HepG2 (cell line): ENCODE measurements around the gene SNX13. TPM values are rescaled to one million over a fixed set of nuclear protein-coding genes. Genes with fewer than 3 reads are reported as not detected.
A peak's percentile ranks its signal among the peaks of the same experiment; 100 is the strongest.

ENCODE experiments used
- AKNA ChIP-seq: sonication (generic); formaldehyde crosslinking; IDR thresholded peaks from 2 replicates; pipeline ENCODE4 v1.4.0; 2020; ENCODE audit warnings: missing genetic modification reagents, borderline replicate concordance
- CAMTA2 ChIP-seq: sonication (generic); formaldehyde crosslinking; IDR thresholded peaks from 2 replicates; pipeline ENCODE4 v1.4.0; 2020; ENCODE audit warnings: mild to moderate bottlenecking, missing genetic modification reagents, borderline replicate concordance
- ERF ChIP-seq: IDR thresholded peaks from 2 replicates; pipeline ENCODE4 v1.6.1; 2018; ENCODE audit warnings: missing biosample characterization, missing genetic modification reagents
- KLF11 ChIP-seq: IDR thresholded peaks from 2 replicates; pipeline ENCODE4 v1.6.1; 2016; ENCODE audit warnings: missing compliant biosample characterization
- MED1 ChIP-seq: sonication (generic); formaldehyde crosslinking; IDR thresholded peaks from 2 replicates; pipeline ENCODE4 v1.4.0; 2020; ENCODE audit warnings: missing genetic modification reagents
- MXI1 ChIP-seq: IDR thresholded peaks from 3 replicates; pipeline ENCODE4 v1.6.1; 2012; ENCODE audit warnings: low read depth, low read length, inconsistent platforms, borderline replicate concordance
- PAWR ChIP-seq: sonication (generic); formaldehyde crosslinking; IDR thresholded peaks from 2 replicates; pipeline ENCODE4 v1.4.0; 2020; ENCODE audit warnings: missing genetic modification reagents, mild to moderate bottlenecking, borderline replicate concordance
- POLR2AphosphoS2 ChIP-seq: IDR thresholded peaks from 2 replicates; pipeline ENCODE4 v1.6.1; 2011; ENCODE audit warnings: low read depth, low read length, improper control_type of control experiment
- SRY ChIP-seq: sonication (generic); formaldehyde crosslinking; IDR thresholded peaks from 2 replicates; pipeline ENCODE4 v1.8.0; 2022; ENCODE audit warnings: mild to moderate bottlenecking, missing genetic modification reagents
- ZFP36 ChIP-seq: fragments of 150-350 bp; IDR thresholded peaks from 2 replicates; pipeline ENCODE4 v1.6.1; 2018; ENCODE audit warnings: borderline replicate concordance, low read length, low read depth; ENCODE audit not compliant: partially characterized antibody
- ZNF264 ChIP-seq: sonication (generic); formaldehyde crosslinking; IDR thresholded peaks from 2 replicates; pipeline ENCODE4 v1.4.0; 2020; ENCODE audit warnings: missing genetic modification reagents
- ZNF276 ChIP-seq: sonication (generic); formaldehyde crosslinking; IDR thresholded peaks from 2 replicates; pipeline ENCODE4 v1.4.0; 2020; ENCODE audit warnings: mild to moderate bottlenecking, low read depth, missing genetic modification reagents
- ZNF281 ChIP-seq: sonication (generic); formaldehyde crosslinking; IDR thresholded peaks from 2 replicates; pipeline ENCODE4 v1.4.0; 2020; ENCODE audit warnings: missing genetic modification reagents, borderline replicate concordance
- ZNF432 ChIP-seq: sonication (generic); formaldehyde crosslinking; IDR thresholded peaks from 2 replicates; pipeline ENCODE4 v1.5.0; 2020; ENCODE audit warnings: missing genetic modification reagents, mild to moderate bottlenecking, borderline replicate concordance
- ZNF451 ChIP-seq: sonication (generic); formaldehyde crosslinking; IDR thresholded peaks from 2 replicates; pipeline ENCODE4 v1.5.0; 2020; ENCODE audit warnings: mild to moderate bottlenecking, missing genetic modification reagents
- ZNF574 ChIP-seq: sonication (generic); formaldehyde crosslinking; IDR thresholded peaks from 2 replicates; pipeline ENCODE4 v1.4.0; 2020; ENCODE audit warnings: missing genetic modification reagents
- ZNF709 ChIP-seq: sonication (generic); formaldehyde crosslinking; IDR thresholded peaks from 2 replicates; pipeline ENCODE4 v1.5.0; 2020; ENCODE audit warnings: mild to moderate bottlenecking, missing genetic modification reagents
- polyA plus RNA-seq, 8 experiments: library from polyadenylated mRNA; depleted of rRNA in 3 of 8; stranded (reverse) in 7 of 8; unstranded in 1 of 8; fragments of >200 nt; fragmentation: Illumina TruSeq in 4 of 8; extraction: Trizol in 4 of 8; gene quantifications; 2 replicates each; pipeline versions ENCODE4 v1.2.1 to v1.2.3, GENCODE V29; 2011 to 2016; ENCODE audit warnings: low read depth in 4 of 8, missing spikeins in 1 of 8, mixed read lengths in 1 of 8; ENCODE audit not compliant: insufficient read depth in 1 of 8
- total RNA-seq, 5 experiments: library from RNA; depleted of rRNA; stranded (reverse); fragments of >200 nt; fragmentation: Illumina TruSeq; extraction: Trizol; gene quantifications; 2 replicates each; pipeline ENCODE4 v1.2.3, GENCODE V29; 2016; ENCODE audit warnings: low read depth in 1 of 5

Gene SNX13
- total and polyA plus RNA-seq, 2 of the 13 experiments (the other 11 are each of a cell fraction or from before 2014, with no cell fraction given): 14.3 to 32.3 TPM

- TF ChIP-seq MXI1: peak; percentile 87; the same call in 1 of the 3 replicates
- TF ChIP-seq ZNF574 (CRISPR knock-in tag): peak; percentile 88
- TF ChIP-seq ZNF432: no peak
- TF ChIP-seq POLR2AphosphoS2: no peak
- peak; percentile 24; the same call in 1 of the 2 replicates for TF ChIP-seq ZNF276 (CRISPR knock-in tag)
- TF ChIP-seq PAWR (CRISPR knock-in tag): no peak
- no peak; the same call in 1 of the 2 replicates for TF ChIP-seq ZNF264 (CRISPR knock-in tag)
- TF ChIP-seq AKNA (CRISPR knock-in tag): no peak
- 0 out of 2 replicates have a peak, but pooled peaks have one; percentile 36 for TF ChIP-seq KLF11 (CRISPR knock-in tag)
- TF ChIP-seq ZNF709: peak; percentile 79
- TF ChIP-seq ZFP36: no peak
- peak; percentile 42; the same call in 1 of the 2 replicates for TF ChIP-seq MED1 (CRISPR knock-in tag)
- peak; percentile 55; the same call in 1 of the 2 replicates for TF ChIP-seq ZNF451
- no peak for TF ChIP-seq ZNF281 (CRISPR knock-in tag)
- TF ChIP-seq CAMTA2 (CRISPR knock-in tag): 0 out of 2 replicates have a peak, but pooled peaks have one; percentile 76
- peak; percentile 66 for TF ChIP-seq ERF (CRISPR knock-in tag)
- peak; percentile 26; the same call in 1 of the 2 replicates for TF ChIP-seq SRY (CRISPR knock-in tag)
Measured at GRCh38 chr7:17940302-17940883, at the start of gene SNX13 (continued).
